ENCODE data around the gene IL34. TPM values are rescaled to one million over a fixed set of nuclear protein-coding genes. Genes with fewer than 3 reads are reported as not detected.

Gene IL34
- total RNA-seq, 3 donors from 2014 or later, result 0.64 to 37.9 (median 7.5) TPM

DNA sequence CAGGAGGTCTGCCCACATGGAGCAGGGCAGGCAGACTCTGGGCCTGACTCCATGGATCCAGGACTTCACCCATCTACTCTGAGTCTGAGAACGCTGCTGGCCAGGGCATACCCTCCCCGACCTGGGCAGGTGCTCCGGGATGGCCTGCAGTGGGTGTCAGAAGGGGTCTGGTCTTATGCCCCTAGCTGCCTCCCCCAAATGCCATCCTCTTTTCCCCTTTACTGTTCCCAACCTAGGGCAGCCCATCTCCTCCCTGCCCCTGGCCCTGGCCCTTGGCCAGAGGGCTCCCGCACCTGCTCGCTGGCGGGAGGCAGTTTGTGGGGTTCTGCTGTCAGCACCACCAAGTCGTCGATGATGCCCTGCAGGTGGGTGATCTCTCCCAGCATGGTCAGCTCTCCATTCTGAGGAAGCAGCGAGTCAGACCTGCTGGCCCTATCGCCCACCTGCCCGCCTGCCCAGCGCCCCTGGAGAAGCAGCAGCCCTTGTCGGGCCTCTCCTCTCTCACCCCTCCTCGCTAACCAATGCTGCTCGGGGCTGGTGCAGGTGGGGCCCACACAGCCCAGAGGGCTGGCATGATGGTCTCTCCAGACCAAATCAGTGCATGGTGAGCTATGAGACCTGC is 31.3 kb downstream of the IL34 start:
- TF ChIP-seq POLR2AphosphoS5 (IDR thresholded peaks at IDR 0.05) (no peak), POLR2A (IDR thresholded peaks at IDR 0.05) (no peak)
- TF ChIP-seq, protein P1, sequence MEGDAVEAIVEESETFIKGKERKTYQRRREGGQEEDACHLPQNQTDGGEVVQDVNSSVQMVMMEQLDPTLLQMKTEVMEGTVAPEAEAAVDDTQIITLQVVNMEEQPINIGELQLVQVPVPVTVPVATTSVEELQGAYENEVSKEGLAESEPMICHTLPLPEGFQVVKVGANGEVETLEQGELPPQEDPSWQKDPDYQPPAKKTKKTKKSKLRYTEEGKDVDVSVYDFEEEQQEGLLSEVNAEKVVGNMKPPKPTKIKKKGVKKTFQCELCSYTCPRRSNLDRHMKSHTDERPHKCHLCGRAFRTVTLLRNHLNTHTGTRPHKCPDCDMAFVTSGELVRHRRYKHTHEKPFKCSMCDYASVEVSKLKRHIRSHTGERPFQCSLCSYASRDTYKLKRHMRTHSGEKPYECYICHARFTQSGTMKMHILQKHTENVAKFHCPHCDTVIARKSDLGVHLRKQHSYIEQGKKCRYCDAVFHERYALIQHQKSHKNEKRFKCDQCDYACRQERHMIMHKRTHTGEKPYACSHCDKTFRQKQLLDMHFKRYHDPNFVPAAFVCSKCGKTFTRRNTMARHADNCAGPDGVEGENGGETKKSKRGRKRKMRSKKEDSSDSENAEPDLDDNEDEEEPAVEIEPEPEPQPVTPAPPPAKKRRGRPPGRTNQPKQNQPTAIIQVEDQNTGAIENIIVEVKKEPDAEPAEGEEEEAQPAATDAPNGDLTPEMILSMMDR (IDR thresholded peaks at IDR 0.05), result no peak
- Histone ChIP-seq H3K4me1 (peaks cover 9 to 24% of the 10 kb centered on the region in 2 donors), H3K27me3 (no peaks in the 10 kb centered on the region), H3K27ac (no peak overlapping the region), H3K9me3 (no peaks in the 10 kb centered on the region), H3K4me3 (no peak overlapping the region), H3K36me3 (no peaks in the 10 kb centered on the region)
- no peak for DNase-seq (ENCODE audit: low spot score in 2 of 2)
- intact Hi-C loops (cut with DNase I; ENCODE audit: low total_unique reads), result no loop called here

DNA sequence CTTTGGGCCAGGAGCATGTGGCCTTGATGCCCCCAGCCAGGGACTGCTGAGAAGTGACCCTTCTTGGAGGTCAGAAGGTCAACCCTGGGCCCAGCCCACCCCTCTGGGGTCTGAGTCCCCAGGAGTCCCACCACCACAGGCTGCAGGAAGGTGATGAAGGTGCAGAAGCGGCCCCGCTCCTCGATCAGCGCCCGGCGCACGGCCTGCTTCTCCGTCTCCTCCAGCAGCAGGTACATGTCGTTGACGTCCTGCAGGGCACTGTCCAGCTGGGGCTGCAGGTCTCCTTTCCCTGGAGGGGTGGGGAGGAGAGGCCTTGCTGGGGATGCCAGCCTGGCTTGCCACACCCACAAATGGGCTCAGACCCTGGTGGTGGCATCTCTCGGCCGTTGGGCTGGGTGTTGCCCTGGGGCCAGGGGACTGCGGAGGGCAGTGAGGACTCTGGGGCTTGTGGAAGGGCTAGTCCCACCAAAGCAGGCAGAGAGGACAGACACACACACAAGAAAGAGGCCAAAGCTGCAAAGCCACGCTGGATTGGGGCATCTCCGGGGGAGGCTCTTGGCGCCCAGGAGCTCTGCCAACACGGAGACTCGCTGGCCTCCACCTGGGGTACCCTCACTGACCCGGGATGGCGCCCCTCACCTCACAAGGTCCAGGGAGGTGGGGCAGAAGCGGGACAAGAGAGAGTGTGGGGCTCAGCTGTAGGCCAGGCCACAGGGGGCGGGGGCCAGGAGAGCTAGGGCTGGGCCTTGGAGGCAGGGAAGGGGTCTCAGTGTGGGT is 31.9 kb downstream of the IL34 start:
- Histone ChIP-seq H3K4me1 (peaks cover 12 to 31% of the 10 kb centered on the region in 2 donors), H3K4me3 (no peak overlapping the region), H3K27ac (peak overlapping the region; percentile 21 to 93), H3K36me3 (no peaks in the 10 kb centered on the region), H3K9me3 (no peaks in the 10 kb centered on the region), H3K27me3 (no peaks in the 10 kb centered on the region)
- intact Hi-C loops (cut with DNase I; ENCODE audit: low total_unique reads), result no loop called here
- TF ChIP-seq POLR2AphosphoS5 (IDR thresholded peaks at IDR 0.05), result no peak
- TF ChIP-seq POLR2A (IDR thresholded peaks at IDR 0.05), result no peak
- TF ChIP-seq, protein P1 (IDR thresholded peaks at IDR 0.05), result no peak
- no peak for DNase-seq (ENCODE audit: low spot score in 2 of 2)

DNA sequence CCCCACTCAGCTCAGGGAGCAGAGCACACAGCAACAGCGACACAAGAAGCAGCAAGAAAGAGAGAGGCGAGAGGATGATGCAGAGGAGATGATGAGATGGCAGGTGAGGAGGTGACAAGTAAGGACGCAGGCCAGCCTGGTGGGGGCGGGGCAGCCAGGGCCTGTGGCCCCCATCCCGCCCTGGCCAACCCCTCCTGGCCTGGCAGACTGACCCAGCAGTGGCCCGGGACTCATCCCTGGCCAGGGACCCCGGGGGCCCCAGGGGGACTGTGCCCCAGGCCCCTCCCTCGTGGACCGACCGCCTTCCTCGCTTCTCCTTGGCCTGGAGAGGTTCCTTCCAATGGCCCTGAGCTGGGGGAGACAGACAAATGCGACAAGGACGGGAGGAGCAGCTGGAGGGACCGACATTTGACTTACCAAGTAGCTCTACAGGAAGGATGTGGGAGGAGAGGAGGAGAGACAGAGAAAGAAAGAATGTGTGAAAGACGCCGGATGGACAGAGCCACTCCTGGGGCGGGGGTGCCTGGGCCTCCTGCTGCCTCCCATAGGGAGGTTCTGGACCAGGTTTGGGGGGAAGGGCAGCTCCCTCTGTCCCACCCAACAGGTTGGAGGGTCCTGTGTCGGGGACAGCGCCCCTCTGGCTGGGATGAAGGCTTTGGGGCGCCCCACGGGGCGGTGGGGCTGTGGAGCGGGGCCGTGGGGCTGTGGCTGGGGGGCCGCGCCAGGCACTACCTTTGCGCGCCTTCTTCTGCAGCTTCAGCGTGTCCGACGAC is 32.7 kb downstream of the IL34 start:
- Histone ChIP-seq H3K4me1 (peaks cover 13 to 39% of the 10 kb centered on the region in 2 donors), H3K9me3 (no peaks in the 10 kb centered on the region), H3K27me3 (no peaks in the 10 kb centered on the region), H3K36me3 (no peaks in the 10 kb centered on the region), H3K4me3 (no peak overlapping the region), H3K27ac (peak overlapping the region; percentile 21 to 93)
- intact Hi-C loops (cut with DNase I; ENCODE audit: low total_unique reads), result no loop called here
- TF ChIP-seq POLR2A (IDR thresholded peaks at IDR 0.05) (no peak), POLR2AphosphoS5 (IDR thresholded peaks at IDR 0.05) (no peak)
- TF ChIP-seq, protein P1 (IDR thresholded peaks at IDR 0.05), result no peak
- DNase-seq (ENCODE audit: low spot score in 2 of 2), result no peak

DNA sequence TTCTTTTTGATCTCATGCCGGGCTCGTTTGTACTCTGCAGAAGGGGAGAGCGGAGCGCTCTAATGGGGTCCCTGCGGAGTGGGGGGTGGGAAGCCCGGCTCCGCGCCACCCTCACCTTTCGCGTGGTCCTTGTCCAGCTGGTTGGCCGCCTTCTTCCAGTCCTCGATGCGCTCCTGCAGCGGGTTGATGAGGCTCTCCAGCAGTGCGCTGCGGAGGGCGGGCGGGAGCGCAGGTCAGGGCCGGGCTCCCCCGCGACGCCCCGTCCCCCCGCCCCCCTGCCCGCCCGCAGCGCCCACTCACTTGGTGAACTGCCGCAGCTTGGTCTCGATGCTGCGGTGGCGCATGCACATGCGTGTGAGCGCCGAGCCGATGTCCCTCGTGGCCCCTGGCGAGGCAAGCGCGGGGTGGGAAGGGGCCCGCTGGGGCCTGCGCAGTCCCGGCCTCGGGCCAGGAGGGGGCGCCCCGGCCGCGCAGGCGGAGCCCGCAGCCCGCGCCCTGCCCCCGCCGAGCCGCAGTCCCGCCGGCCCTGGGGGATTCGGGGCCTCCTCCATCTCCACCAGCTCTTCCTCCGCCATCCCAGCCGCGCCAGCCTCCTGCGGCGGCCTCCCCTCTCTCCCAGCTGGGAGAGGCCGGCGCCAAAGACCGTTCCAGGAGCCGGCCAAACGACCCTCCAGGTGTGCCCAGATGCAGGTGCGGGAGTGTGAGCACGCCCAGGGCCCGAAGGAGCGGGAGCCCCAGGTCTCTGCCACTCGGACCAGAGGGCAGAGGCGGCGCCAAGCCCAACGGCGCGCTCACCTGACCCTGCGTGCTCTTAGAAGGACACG is 33.5 kb downstream of the IL34 start:
- intact Hi-C loops (cut with DNase I; ENCODE audit: low total_unique reads), result loop anchor here (5.0 kb wide), 2 partner anchors 57 to 92 kb away; no protein-coding TSS in a partner anchor
- Histone ChIP-seq H3K9me3 (no peaks in the 10 kb centered on the region), H3K27ac (peak overlapping the region; percentile 85 to 93), H3K4me3 (peak overlapping the region in 1 of 3 donors; percentile 54), H3K4me1 (peaks cover 13 to 47% of the 10 kb centered on the region in 2 donors), H3K36me3 (no peaks in the 10 kb centered on the region), H3K27me3 (no peaks in the 10 kb centered on the region)
- TF ChIP-seq POLR2AphosphoS5 (IDR thresholded peaks at IDR 0.05) (no peak), POLR2A (IDR thresholded peaks at IDR 0.05) (no peak)
- TF ChIP-seq, protein P1 (IDR thresholded peaks at IDR 0.05), result peak in 1 of 3 donors; percentile 47
- no peak for DNase-seq (ENCODE audit: low spot score in 2 of 2)
